Measurements from ENCODE around the gene ZNF607. TPM values are rescaled to one million over a fixed set of nuclear protein-coding genes. Genes with fewer than 3 reads are reported as not detected.

ZNF607 gene
- total RNA-seq, 2 experiments from 2014 or later: 6.3 to 13.8 TPM

GRCh38 chr19:37655301-37655688 is 64.3 kb downstream of the ZNF607 start, which contains the start of gene ZFP30:
Gene ZFP30, minus strand, starts transcription at chr19:37655465. Its CDS starts 7,643 bp downstream, at chr19:37647822.
- H3K36me3 ChIP-seq (ENCODE audit: insufficient read depth, low read length): no peaks in the 10 kb centered on the region
- H3K4me3 ChIP-seq (ENCODE audit: low read depth, low read length, poor library complexity, severe bottlenecking): peak within 1 kb of the TSS; percentile 80
- H2AFZ ChIP-seq (ENCODE audit: low read length): peak within 1 kb of the TSS; percentile 93
- H3K4me1 ChIP-seq (ENCODE audit: insufficient read depth, low read length, poor library complexity, severe bottlenecking): peaks cover 7% of the 10 kb centered on the region
- H3K4me2 ChIP-seq (ENCODE audit: low read length): peak within 1 kb of the TSS; percentile 73
- POLR2A ChIA-PET: no interaction called here
- peaks cover 23% of the 10 kb centered on the region; the same call in 1 of the 2 replicates for H3K79me2 ChIP-seq (ENCODE audit: insufficient read depth, low read depth, low read length)
- CTCF ChIA-PET (ENCODE audit: unreplicated experiment): no interaction called here
- TF ChIP-seq CTCF (conservative IDR thresholded peaks at IDR 0.05; ENCODE audit: low read length) (no peak), EZH2phosphoT487 (IDR thresholded peaks at IDR 0.05; ENCODE audit: borderline replicate concordance, low read depth, low read length) (no peak)
- 0 out of 2 replicates have a peak, but pooled peaks cover 3% of the 10 kb centered on the region for H3K9me3 ChIP-seq (ENCODE audit: low read length)
- peak within 1 kb of the TSS; percentile 58 for H3K27ac ChIP-seq (ENCODE audit: low read depth, low read length, poor library complexity, severe bottlenecking)
- peak; percentile 65 for DNase-seq (ENCODE audit: low spot score)
- intact Hi-C loops (cut with micrococcal nuclease; ENCODE audit: unreplicated experiment): no loop called here
- BruUV-seq (replicated peaks): no TSS peak
- H3K9me2 ChIP-seq (ENCODE audit: insufficient read depth, low read length): no peaks in the 10 kb centered on the region
- H4K20me1 ChIP-seq (ENCODE audit: insufficient read depth, low read length): no peaks in the 10 kb centered on the region

GRCh38 chr19:37654629-37655300 is 64.8 kb downstream of the ZNF607 start:
- intact Hi-C loops (cut with micrococcal nuclease; ENCODE audit: unreplicated experiment): no loop called here
- Histone ChIP-seq H3K4me2 (ENCODE audit: low read length) (peak overlapping the region; percentile 73), H3K27ac (ENCODE audit: low read depth, low read length, poor library complexity, severe bottlenecking) (peak overlapping the region; percentile 58), H4K20me1 (ENCODE audit: insufficient read depth, low read length) (no peaks in the 10 kb centered on the region), H3K79me2 (ENCODE audit: insufficient read depth, low read depth, low read length) (peaks cover 23% of the 10 kb centered on the region; the same call in 1 of the 2 replicates), H3K4me1 (ENCODE audit: insufficient read depth, low read length, poor library complexity, severe bottlenecking) (peaks cover 7% of the 10 kb centered on the region), H3K9me3 (ENCODE audit: low read length) (0 out of 2 replicates have a peak, but pooled peaks cover 3% of the 10 kb centered on the region), H2AFZ (ENCODE audit: low read length) (peak overlapping the region; percentile 93), H3K9me2 (ENCODE audit: insufficient read depth, low read length) (no peaks in the 10 kb centered on the region), H3K36me3 (ENCODE audit: insufficient read depth, low read length) (no peaks in the 10 kb centered on the region), H3K4me3 (ENCODE audit: low read depth, low read length, poor library complexity, severe bottlenecking) (peak overlapping the region; percentile 80)
- BruUV-seq (replicated peaks): no TSS peak
- peak; percentile 47 for DNase-seq (ENCODE audit: low spot score)
- POLR2A ChIA-PET: no interaction called here
- no peak for TF ChIP-seq CTCF (conservative IDR thresholded peaks at IDR 0.05; ENCODE audit: low read length)
- no peak for TF ChIP-seq EZH2phosphoT487 (IDR thresholded peaks at IDR 0.05; ENCODE audit: borderline replicate concordance, low read depth, low read length)
- CTCF ChIA-PET (ENCODE audit: unreplicated experiment): no interaction called here

- Histone ChIP-seq H3K4me3 (ENCODE audit: low read depth, low read length, poor library complexity, severe bottlenecking) (peak overlapping the region; percentile 80), H4K20me1 (ENCODE audit: insufficient read depth, low read length) (no peaks in the 10 kb centered on the region), H3K9me2 (ENCODE audit: insufficient read depth, low read length) (no peaks in the 10 kb centered on the region), H3K4me2 (ENCODE audit: low read length) (peak overlapping the region; percentile 73), H3K4me1 (ENCODE audit: insufficient read depth, low read length, poor library complexity, severe bottlenecking) (peaks cover 7% of the 10 kb centered on the region), H3K36me3 (ENCODE audit: insufficient read depth, low read length) (peaks cover 6% of the 10 kb centered on the region; the same call in 1 of the 2 replicates), H3K27ac (ENCODE audit: low read depth, low read length, poor library complexity, severe bottlenecking) (no peak overlapping the region), H3K79me2 (ENCODE audit: insufficient read depth, low read depth, low read length) (peaks cover 23% of the 10 kb centered on the region; the same call in 1 of the 2 replicates), H2AFZ (ENCODE audit: low read length) (peak overlapping the region; percentile 93; the same call in 1 of the 2 replicates), H3K9me3 (ENCODE audit: low read length) (0 out of 2 replicates have a peak, but pooled peaks cover 3% of the 10 kb centered on the region)
- intact Hi-C loops (cut with micrococcal nuclease; ENCODE audit: unreplicated experiment): no loop called here
- no peak for DNase-seq (ENCODE audit: low spot score)
- CTCF ChIA-PET (ENCODE audit: unreplicated experiment): no interaction called here
- POLR2A ChIA-PET: interaction anchor here (0.6 kb wide), 1 partner anchor 63 kb away, joined by 3 read pairs; no protein-coding TSS in a partner anchor
- TF ChIP-seq EZH2phosphoT487 (IDR thresholded peaks at IDR 0.05; ENCODE audit: borderline replicate concordance, low read depth, low read length) (no peak), CTCF (conservative IDR thresholded peaks at IDR 0.05; ENCODE audit: low read length) (no peak)
- BruUV-seq (replicated peaks): no TSS peak
Measured at GRCh38 chr19:37654118-37654517, 65.4 kb downstream of the ZNF607 start.

Data from OCI-LY7 (cell line).